Stimulated activated CD8-positive, alpha-beta memory T cell treated with anti-CD3 and anti-CD28 coated beads, Interleukin-15, amount 100 ng/mL, for 4 hours (primary cell): ENCODE measurements around the gene PTGFRN.

ENCODE experiments used
- DNase-seq, 2 donors: peaks; one replicate each; pipeline ENCODE4 v3.0.0-alpha.2; 2020; ENCODE audit warnings: low read depth in 2 of 2

The PTGFRN gene

GRCh38 chr1:116889380-116889779 is 20.3 kb upstream of the PTGFRN start:
- no peak for DNase-seq

- no peak for DNase-seq
These were observed 18.2 kb upstream of the PTGFRN start for GRCh38 chr1:116891396-116892079.

- no peak for DNase-seq
These were observed 14.6 kb upstream of the PTGFRN start for GRCh38 chr1:116895073-116895472.

- no peak for DNase-seq
These were observed 10.2 kb upstream of the PTGFRN start for GRCh38 chr1:116899529-116899928.

- no peak for DNase-seq
These were observed 9.0 kb upstream of the PTGFRN start for GRCh38 chr1:116900471-116901365.

GRCh38 chr1:116902027-116902426 is 7.7 kb upstream of the PTGFRN start:
- DNase-seq = no peak

GRCh38 chr1:116902723-116903383 is 6.9 kb upstream of the PTGFRN start:
- no peak for DNase-seq

GRCh38 chr1:116904791-116905320 is 4.9 kb upstream of the PTGFRN start:
- DNase-seq = no peak

GRCh38 chr1:116906812-116907211 is 2.9 kb upstream of the PTGFRN start:
- no peak for DNase-seq

- no peak for DNase-seq
These were observed 2.4 kb upstream of the PTGFRN start for GRCh38 chr1:116907351-116907750.

- DNase-seq = no peak
These were observed 1.4 kb upstream of the PTGFRN start for GRCh38 chr1:116908266-116908665.

GRCh38 chr1:116908820-116909511 is 750 bp upstream of the PTGFRN start:
- no peak for DNase-seq

- no peak for DNase-seq
These were observed 867 bp downstream of the PTGFRN start for GRCh38 chr1:116910379-116911187.

GRCh38 chr1:116911188-116911553 is 1.5 kb downstream of the PTGFRN start:
- no peak for DNase-seq

- DNase-seq = no peak
These were observed 2.2 kb downstream of the PTGFRN start for GRCh38 chr1:116911779-116912469.

GRCh38 chr1:116912846-116913245 is 3.1 kb downstream of the PTGFRN start:
- no peak for DNase-seq

GRCh38 chr1:116913941-116914340 is 4.2 kb downstream of the PTGFRN start:
- DNase-seq = no peak

- DNase-seq = no peak
These were observed 5.0 kb downstream of the PTGFRN start for GRCh38 chr1:116914667-116915066.

- DNase-seq = no peak
These were observed 5.5 kb downstream of the PTGFRN start for GRCh38 chr1:116915086-116915661.

GRCh38 chr1:116916002-116916401 is 6.3 kb downstream of the PTGFRN start:
- DNase-seq = no peak
